CMK (cell line): ENCODE measurements around the gene FBXW8.

Experiments
- DNase-seq: peaks from one replicate; pipeline ENCODE4 v3.0.0-alpha.2; 2010; ENCODE audit warnings: low read depth

The FBXW8 gene

GRCh38 chr12:116924558-116925453, 14.1 kb downstream of the FBXW8 start:
- no peak for DNase-seq

GRCh38 chr12:116926283-116927243, 15.8 kb downstream of the FBXW8 start:
- no peak for DNase-seq

GRCh38 chr12:116927244-116927940, 16.6 kb downstream of the FBXW8 start:
- no peak for DNase-seq

GRCh38 chr12:116928504-116928903, 17.8 kb downstream of the FBXW8 start:
- DNase-seq: no peak

- DNase-seq: no peak
Observed at GRCh38 chr12:116929885-116930284, 19.1 kb downstream of the FBXW8 start.

- DNase-seq: no peak
Observed at GRCh38 chr12:116931665-116932064, 20.9 kb downstream of the FBXW8 start.

GRCh38 chr12:116933091-116933490, 22.3 kb downstream of the FBXW8 start:
- DNase-seq: no peak

GRCh38 chr12:116933512-116934246, 22.9 kb downstream of the FBXW8 start:
- no peak for DNase-seq

- DNase-seq: no peak
Observed at GRCh38 chr12:116934908-116935705, 24.4 kb downstream of the FBXW8 start.

- no peak for DNase-seq
Observed at GRCh38 chr12:116937640-116938039, 26.9 kb downstream of the FBXW8 start.

- no peak for DNase-seq
Observed at GRCh38 chr12:116939734-116940133, 29.0 kb downstream of the FBXW8 start.

GRCh38 chr12:116941188-116941587, 30.4 kb downstream of the FBXW8 start:
- no peak for DNase-seq

- no peak for DNase-seq
Observed at GRCh38 chr12:116943419-116944372, 32.9 kb downstream of the FBXW8 start.

GRCh38 chr12:116945886-116946550, 35.3 kb downstream of the FBXW8 start:
- DNase-seq: no peak

- DNase-seq: no peak
Observed at GRCh38 chr12:116948298-116948697, 37.5 kb downstream of the FBXW8 start.

GRCh38 chr12:116950628-116951325, 40.0 kb downstream of the FBXW8 start:
- no peak for DNase-seq

GRCh38 chr12:116954710-116955381, 44.1 kb downstream of the FBXW8 start:
- DNase-seq: no peak
